GM21390 (cell line): ENCODE data around the gene TIGD7.
"Not testable (repeated sequence)": the region's sequence is repeated elsewhere in the genome, so short reads cannot be mapped to it uniquely, and the experiment has no call there.

Experiments used
- ATAC-seq: cut with Tn5 transposase; IDR thresholded peaks from one replicate; pipeline ENCODE4 v1.9.1; 2021; ENCODE audit not compliant: unreplicated experiment

TIGD7 gene

GRCh38 chr16:3282730-3283542, 22.3 kb downstream of the TIGD7 start, which contains the start of gene ZNF263:
Gene ZNF263, plus strand, starts transcription at chr16:3283491. Its CDS starts 328 bp downstream, at chr16:3283819.
- ATAC-seq, result peak; percentile 78

- ATAC-seq, result peak; percentile 22
Measured at GRCh38 chr16:3282103-3282729, 23.0 kb downstream of the TIGD7 start.

GRCh38 chr16:3281222-3281820, 23.9 kb downstream of the TIGD7 start:
- no peak for ATAC-seq

- no peak for ATAC-seq
Measured at GRCh38 chr16:3276679-3277078, 28.6 kb downstream of the TIGD7 start.

GRCh38 chr16:3274947-3275346, 30.3 kb downstream of the TIGD7 start:
- no peak for ATAC-seq

GRCh38 chr16:3274490-3274889, 30.7 kb downstream of the TIGD7 start:
- no peak for ATAC-seq

- not testable (repeated sequence) for ATAC-seq
Measured at GRCh38 chr16:3271281-3271680, 33.9 kb downstream of the TIGD7 start.

GRCh38 chr16:3270718-3271117, 34.5 kb downstream of the TIGD7 start:
- ATAC-seq, result not testable (repeated sequence)

GRCh38 chr16:3268294-3268693, 36.9 kb downstream of the TIGD7 start:
- ATAC-seq, result no peak

- no peak for ATAC-seq
Measured at GRCh38 chr16:3266873-3267537, 38.2 kb downstream of the TIGD7 start.

- ATAC-seq, result peak; percentile 76
Measured at GRCh38 chr16:3264137-3265036, 40.8 kb downstream of the TIGD7 start.

- no peak for ATAC-seq
Measured at GRCh38 chr16:3262517-3262916, 42.7 kb downstream of the TIGD7 start.

- ATAC-seq, result no peak
Measured at GRCh38 chr16:3259836-3260235, 45.4 kb downstream of the TIGD7 start.

GRCh38 chr16:3256866-3257465, 48.3 kb downstream of the TIGD7 start:
- ATAC-seq, result no peak

- ATAC-seq, result no peak
Measured at GRCh38 chr16:3256146-3256865, 48.9 kb downstream of the TIGD7 start, which contains the start of gene MEFV. Gene MEFV, minus strand, starts transcription at chr16:3256633. Its CDS starts 46 bp downstream, at chr16:3256587.

- ATAC-seq, result no peak
Measured at GRCh38 chr16:3254309-3254708, 50.9 kb downstream of the TIGD7 start.

GRCh38 chr16:3252967-3253366, 52.3 kb downstream of the TIGD7 start:
- no peak for ATAC-seq

- ATAC-seq, result no peak
Measured at GRCh38 chr16:3249451-3249850, 55.8 kb downstream of the TIGD7 start.

GRCh38 chr16:3249020-3249419, 56.2 kb downstream of the TIGD7 start:
- ATAC-seq, result no peak
